NCI-H146 (cell line): ENCODE results near the gene ASB13.
A peak's percentile ranks its signal among the peaks of the same experiment; 100 is the strongest.
"Not testable (repeated sequence)": the region's sequence is repeated elsewhere in the genome, so short reads cannot be mapped to it uniquely, and the experiment has no call there.

ENCODE experiments used
- DNase-seq: peaks from one replicate; lab custom pipeline; 2025; lab: John Stamatoyannopoulos, UW

Gene ASB13

GRCh38 chr10:5623081-5623748, 43.2 kb downstream of the ASB13 start:
- DNase-seq = peak; percentile 86

- no peak for DNase-seq
These were observed 44.0 kb downstream of the ASB13 start for GRCh38 chr10:5622186-5622960.

- DNase-seq = not testable (repeated sequence)
These were observed 45.0 kb downstream of the ASB13 start for GRCh38 chr10:5621371-5621770.

GRCh38 chr10:5620966-5621365, 45.4 kb downstream of the ASB13 start:
- DNase-seq = no peak

GRCh38 chr10:5620223-5620721, 46.1 kb downstream of the ASB13 start:
- DNase-seq = no peak

GRCh38 chr10:5619362-5620211, 46.8 kb downstream of the ASB13 start:
- DNase-seq = no peak

GRCh38 chr10:5618829-5619228, 47.6 kb downstream of the ASB13 start:
- no peak for DNase-seq

- DNase-seq = no peak
These were observed 48.4 kb downstream of the ASB13 start for GRCh38 chr10:5618042-5618441.

GRCh38 chr10:5617521-5617920, 48.9 kb downstream of the ASB13 start:
- DNase-seq = no peak

GRCh38 chr10:5616836-5617235, 49.6 kb downstream of the ASB13 start:
- no peak for DNase-seq

- DNase-seq = no peak
These were observed 50.3 kb downstream of the ASB13 start for GRCh38 chr10:5616046-5616445.

GRCh38 chr10:5615316-5615715, 51.1 kb downstream of the ASB13 start:
- no peak for DNase-seq

- DNase-seq = no peak
These were observed 52.2 kb downstream of the ASB13 start for GRCh38 chr10:5614155-5614721.

- DNase-seq = no peak
These were observed 52.8 kb downstream of the ASB13 start for GRCh38 chr10:5613481-5614154.

GRCh38 chr10:5611899-5612680, 54.3 kb downstream of the ASB13 start:
- DNase-seq = no peak

- DNase-seq = no peak
These were observed 56.3 kb downstream of the ASB13 start for GRCh38 chr10:5609952-5610616.

- no peak for DNase-seq
These were observed 57.7 kb downstream of the ASB13 start for GRCh38 chr10:5608608-5609220.

- DNase-seq = no peak
These were observed 58.8 kb downstream of the ASB13 start for GRCh38 chr10:5607594-5607993.

- DNase-seq = no peak
These were observed 59.5 kb downstream of the ASB13 start for GRCh38 chr10:5606864-5607263.

GRCh38 chr10:5606321-5606720, 60.1 kb downstream of the ASB13 start:
- no peak for DNase-seq
